Central memory CD8-positive, alpha-beta T cell (primary cell): ENCODE measurements around the gene USF3.
A peak's percentile ranks its signal among the peaks of the same experiment; 100 is the strongest.

Experiments
- ATAC-seq: fragments of 150-1000 bp; cut with Tn5 transposase; replicated peaks from 2 replicates; pipeline ENCODE4 v1.10.0; 2022; ENCODE audit warnings: mild to moderate bottlenecking, moderate FRiP score, moderate number of reproducible peaks; ENCODE audit not compliant: poor library complexity, severe bottlenecking; ENCODE audit errors: extremely low read depth
- DNase-seq, 2 donors: peaks; one replicate each; pipeline ENCODE4 v3.0.0; 2021; ENCODE audit warnings: low spot score in 2 of 2
- H3K27ac Mint-ChIP-seq: one replicate; pipeline ENCODE4 v1.8.0; 2022; ENCODE audit warnings: low read depth, mild to moderate bottlenecking, moderate library complexity, mixed read lengths
- H3K27me3 Mint-ChIP-seq: one replicate; pipeline ENCODE4 v1.8.0; 2022; ENCODE audit warnings: mixed read lengths
- H3K36me3 Mint-ChIP-seq: one replicate; pipeline ENCODE4 v1.8.0; 2022; ENCODE audit warnings: mild to moderate bottlenecking, moderate library complexity, mixed read lengths; ENCODE audit not compliant: insufficient read depth
- H3K4me1 Mint-ChIP-seq: one replicate; pipeline ENCODE4 v1.8.0; 2022; ENCODE audit warnings: mixed read lengths
- H3K4me3 Mint-ChIP-seq: one replicate; pipeline ENCODE4 v1.8.0; 2022; ENCODE audit warnings: mild to moderate bottlenecking, moderate library complexity, mixed read lengths
- H3K9me3 Mint-ChIP-seq: one replicate; pipeline ENCODE4 v1.8.0; 2022; ENCODE audit warnings: mixed read lengths

Gene USF3

DNA sequence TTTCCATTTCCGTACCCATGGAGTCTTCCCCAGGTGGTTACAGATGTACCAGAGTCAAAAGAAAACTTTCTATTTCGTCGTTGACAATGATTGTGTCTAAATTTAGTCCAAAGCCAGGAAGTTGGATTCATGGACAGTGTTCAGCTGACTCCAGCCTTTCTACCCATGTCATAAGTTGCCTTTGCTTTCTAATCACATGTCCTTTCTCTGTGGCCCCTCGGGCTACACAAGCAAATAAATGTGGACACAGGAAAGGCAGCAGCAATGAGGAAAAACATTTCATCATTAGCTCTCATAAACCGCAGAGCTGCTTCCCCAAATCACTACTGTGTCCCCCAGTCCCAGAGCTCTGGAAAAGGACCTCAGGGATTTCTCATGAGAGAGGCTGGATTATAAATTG is 82.0 kb downstream of the USF3 start:
- Mint-ChIP-seq H3K36me3 (peaks cover 48% of the 10 kb centered on the region), H3K4me3 (no peak overlapping the region), H3K9me3 (no peaks in the 10 kb centered on the region), H3K27ac (no peak overlapping the region), H3K27me3 (no peaks in the 10 kb centered on the region), H3K4me1 (no peaks in the 10 kb centered on the region)
- DNase-seq = no peak
- no peak for ATAC-seq

DNA sequence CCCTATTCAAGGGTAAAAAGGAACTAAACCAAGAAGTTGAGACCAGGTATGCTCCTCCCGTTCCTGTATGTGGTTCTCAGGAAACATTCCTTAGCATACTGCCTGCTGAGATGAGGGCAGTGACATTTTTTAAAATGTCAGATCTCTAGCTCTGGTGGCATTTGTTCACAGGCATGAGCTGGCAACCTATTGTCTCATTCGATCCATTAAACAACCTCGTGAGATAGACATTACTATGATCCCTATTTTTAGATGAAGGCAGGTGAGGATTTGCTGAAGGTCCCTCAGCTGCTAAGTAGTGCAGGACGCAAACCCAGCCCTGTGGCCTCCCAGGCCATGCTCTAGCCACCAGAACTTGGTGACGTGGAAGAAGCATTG is 89.2 kb downstream of the USF3 start:
- peak overlapping the region; percentile 41 for H3K27ac Mint-ChIP-seq
- no peak overlapping the region for H3K4me3 Mint-ChIP-seq
- no peaks in the 10 kb centered on the region for H3K9me3 Mint-ChIP-seq
- ATAC-seq (peak; percentile 7), DNase-seq (no peak)
- no peaks in the 10 kb centered on the region for H3K27me3 Mint-ChIP-seq
- peaks cover 61% of the 10 kb centered on the region for H3K36me3 Mint-ChIP-seq
- H3K4me1 Mint-ChIP-seq = peaks cover 18% of the 10 kb centered on the region

DNA sequence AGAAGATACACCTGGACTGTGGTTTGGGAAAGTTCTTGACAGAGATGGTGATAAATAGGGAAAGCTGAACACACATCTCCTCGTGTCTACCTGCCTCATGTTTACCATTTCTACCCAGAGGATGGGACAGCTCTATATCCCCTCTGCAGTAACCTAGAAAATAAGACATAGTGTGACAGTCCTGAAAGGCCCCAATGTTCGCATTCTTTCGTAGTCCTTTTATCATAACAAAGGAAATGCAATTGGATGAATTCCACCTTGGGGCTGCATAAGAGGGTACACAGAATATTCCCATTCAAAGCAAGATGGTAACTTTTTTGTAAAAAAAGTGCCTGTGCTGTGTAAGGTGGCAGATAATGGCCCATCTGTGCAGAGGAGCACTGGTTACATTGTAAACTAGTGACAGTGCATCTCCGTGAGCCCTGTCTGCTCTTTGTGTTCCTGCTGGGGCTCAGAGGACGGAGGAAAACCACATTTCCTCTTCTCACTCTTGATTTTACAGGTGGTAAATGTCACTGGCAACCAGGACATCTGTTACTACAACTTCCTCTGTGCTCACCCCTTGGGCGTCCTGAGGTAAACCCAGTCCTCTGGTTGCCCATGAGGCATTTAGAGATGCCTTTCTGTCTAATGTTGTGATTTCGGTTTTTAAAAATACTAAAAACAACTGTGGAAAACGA is 89.8 kb downstream of the USF3 start:
- Mint-ChIP-seq H3K4me1 (peaks cover 18% of the 10 kb centered on the region), H3K27me3 (no peaks in the 10 kb centered on the region), H3K36me3 (peaks cover 60% of the 10 kb centered on the region), H3K27ac (peak overlapping the region; percentile 41), H3K9me3 (no peaks in the 10 kb centered on the region), H3K4me3 (no peak overlapping the region)
- peak; percentile 93 for ATAC-seq
- peak in 1 of 2 donors; percentile 38 for DNase-seq

DNA sequence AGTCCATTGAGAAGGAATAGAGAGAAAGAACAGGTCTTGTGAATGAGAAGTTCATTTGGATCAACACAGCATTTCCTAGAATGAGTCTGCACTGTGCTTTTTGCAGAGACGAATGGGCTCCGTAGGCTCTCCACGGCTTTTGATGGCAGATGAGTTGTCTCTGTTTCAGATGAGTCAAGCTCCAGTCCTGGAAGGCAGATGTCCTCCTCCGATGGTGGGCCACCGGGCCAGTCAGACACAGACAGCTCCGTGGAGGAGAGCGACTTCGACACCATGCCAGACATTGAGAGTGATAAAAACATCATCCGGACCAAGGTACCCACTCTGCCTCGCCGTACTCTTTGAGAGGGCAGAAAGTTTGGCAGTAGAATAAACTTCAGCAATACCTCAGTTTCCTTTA is 93.6 kb downstream of the USF3 start:
- ATAC-seq (no peak), DNase-seq (no peak)
- Mint-ChIP-seq H3K4me3 (no peak overlapping the region), H3K27me3 (no peaks in the 10 kb centered on the region), H3K27ac (no peak overlapping the region), H3K36me3 (peaks cover 36% of the 10 kb centered on the region), H3K4me1 (peaks cover 18% of the 10 kb centered on the region), H3K9me3 (no peaks in the 10 kb centered on the region)

DNA sequence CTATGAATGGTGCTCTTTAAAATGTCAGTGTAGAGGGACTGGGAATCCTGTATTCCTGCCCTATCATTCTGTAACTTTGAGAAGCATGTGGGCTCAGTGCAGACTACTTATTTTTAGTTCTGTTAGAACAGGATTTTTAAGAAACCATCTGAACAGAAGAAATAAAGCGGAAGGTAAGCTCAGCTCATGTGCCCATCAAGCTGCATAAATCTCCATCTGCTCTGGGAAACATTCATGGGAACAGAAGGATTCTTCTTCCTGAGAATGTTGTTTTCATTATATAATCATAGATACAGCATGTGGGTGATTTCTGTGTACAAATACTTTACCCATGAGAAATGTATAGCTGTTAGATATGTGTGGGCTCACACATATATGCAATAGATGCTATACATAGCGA is 94.2 kb downstream of the USF3 start:
- H3K36me3 Mint-ChIP-seq = peaks cover 33% of the 10 kb centered on the region
- no peak for ATAC-seq
- no peak overlapping the region for H3K27ac Mint-ChIP-seq
- no peak for DNase-seq
- H3K4me3 Mint-ChIP-seq = no peak overlapping the region
- H3K27me3 Mint-ChIP-seq = no peaks in the 10 kb centered on the region
- H3K9me3 Mint-ChIP-seq = no peaks in the 10 kb centered on the region
- peaks cover 16% of the 10 kb centered on the region for H3K4me1 Mint-ChIP-seq

DNA sequence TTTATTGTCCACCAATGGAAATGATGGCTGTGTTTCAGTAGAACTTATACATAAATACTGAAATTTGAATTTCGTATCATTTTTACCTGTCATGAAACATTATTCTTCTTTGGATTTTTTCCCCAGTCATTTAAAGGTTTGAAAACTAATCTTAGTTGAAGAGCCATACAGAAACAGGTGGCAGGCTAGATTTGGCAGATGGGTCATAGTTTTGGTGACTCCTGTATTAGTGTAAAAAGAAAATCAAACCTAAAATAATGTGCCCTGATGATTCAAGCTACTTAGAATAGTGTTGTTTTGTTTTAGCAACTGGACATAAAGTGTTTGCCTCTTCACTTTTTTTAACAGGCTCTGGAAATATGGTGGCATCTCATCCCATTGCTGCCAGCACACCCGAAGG is 95.2 kb downstream of the USF3 start:
- ATAC-seq (no peak), DNase-seq (no peak)
- Mint-ChIP-seq H3K9me3 (no peaks in the 10 kb centered on the region), H3K27me3 (no peaks in the 10 kb centered on the region), H3K4me1 (peaks cover 6% of the 10 kb centered on the region), H3K4me3 (no peak overlapping the region), H3K36me3 (peaks cover 32% of the 10 kb centered on the region), H3K27ac (no peak overlapping the region)

DNA sequence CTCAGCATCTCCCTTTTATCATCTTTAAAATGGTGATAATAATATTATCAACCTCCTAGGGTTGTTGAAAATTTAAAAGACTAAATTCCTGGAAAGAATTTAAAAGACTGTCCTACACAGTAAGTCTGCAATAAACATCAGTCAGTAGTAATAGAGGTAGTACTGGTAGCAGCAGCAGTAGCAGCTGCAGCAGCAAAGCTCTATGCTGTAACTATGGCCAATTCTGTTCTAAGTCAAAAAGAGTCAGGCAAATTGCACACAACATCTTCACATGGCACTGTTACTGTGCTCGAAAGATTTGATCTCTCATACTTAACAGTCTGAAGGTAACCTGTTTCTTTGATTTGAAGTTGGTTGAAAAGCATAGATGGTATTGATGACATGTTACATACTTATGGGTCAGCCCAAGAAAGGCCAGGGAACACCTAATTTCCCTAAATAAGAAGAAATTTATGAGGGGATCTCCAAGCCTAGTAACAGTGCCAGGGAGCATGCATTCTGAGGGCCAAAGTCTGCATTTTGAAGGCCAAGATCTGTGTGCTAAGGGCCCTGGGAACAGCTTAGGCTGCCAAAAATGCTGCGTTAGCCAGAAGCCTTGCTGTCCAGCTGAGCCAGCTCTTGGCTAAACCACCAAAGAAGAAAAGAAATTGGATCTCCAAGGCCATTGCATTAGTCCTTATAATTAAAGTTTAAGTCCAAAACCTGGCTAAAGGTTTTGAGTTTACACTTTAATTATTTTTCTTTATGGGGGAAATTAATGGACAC is 95.8 kb downstream of the USF3 start:
- Mint-ChIP-seq H3K27ac (no peak overlapping the region), H3K9me3 (no peaks in the 10 kb centered on the region), H3K4me3 (no peak overlapping the region)

More for the DNA sequence above, 95.8 kb downstream of the USF3 start:
- peaks cover 30% of the 10 kb centered on the region for H3K36me3 Mint-ChIP-seq
- ATAC-seq = no peak
- H3K27me3 Mint-ChIP-seq = no peaks in the 10 kb centered on the region
- DNase-seq = no peak
- peaks cover 5% of the 10 kb centered on the region for H3K4me1 Mint-ChIP-seq
